WERI-Rb-1 (cell line): ENCODE data around the gene AHDC1.

Source experiments
- DNase-seq: peaks from one replicate; pipeline ENCODE4 v3.0.0-alpha.2; 2020
- H3K27ac ChIP-seq: fragments of 250-450 bp; sonication (Bioruptor Pico); 2 replicates; pipeline ENCODE4 v1.5.1; 2020; ENCODE audit warnings: mild to moderate bottlenecking, moderate library complexity
- H3K27me3 ChIP-seq: fragments of 250-450 bp; sonication (Bioruptor Pico); 2 replicates; pipeline ENCODE4 v1.5.1; 2021; ENCODE audit warnings: mild to moderate bottlenecking, low read depth, moderate library complexity; ENCODE audit not compliant: insufficient read depth, severe bottlenecking
- H3K36me3 ChIP-seq: fragments of 250-450 bp; sonication (Bioruptor Pico); 2 replicates; pipeline ENCODE4 v1.5.1; 2020; ENCODE audit warnings: mild to moderate bottlenecking, moderate library complexity
- H3K4me3 ChIP-seq: 2 replicates; pipeline ENCODE4 v1.5.1; 2011; ENCODE audit warnings: low read depth, mild to moderate bottlenecking, control low read depth, low read length
- H3K9me3 ChIP-seq: fragments of 250-450 bp; sonication (Bioruptor Pico); 2 replicates; pipeline ENCODE4 v1.5.1; 2021; ENCODE audit warnings: mild to moderate bottlenecking, moderate library complexity; ENCODE audit not compliant: severe bottlenecking
- TF ChIP-seq, protein P1 (sequence below): IDR thresholded peaks from 2 replicates; pipeline ENCODE4 v1.5.1; 2011; ENCODE audit warnings: low read depth, mild to moderate bottlenecking, control low read depth, inconsistent platforms, low read length

The AHDC1 gene

DNA sequence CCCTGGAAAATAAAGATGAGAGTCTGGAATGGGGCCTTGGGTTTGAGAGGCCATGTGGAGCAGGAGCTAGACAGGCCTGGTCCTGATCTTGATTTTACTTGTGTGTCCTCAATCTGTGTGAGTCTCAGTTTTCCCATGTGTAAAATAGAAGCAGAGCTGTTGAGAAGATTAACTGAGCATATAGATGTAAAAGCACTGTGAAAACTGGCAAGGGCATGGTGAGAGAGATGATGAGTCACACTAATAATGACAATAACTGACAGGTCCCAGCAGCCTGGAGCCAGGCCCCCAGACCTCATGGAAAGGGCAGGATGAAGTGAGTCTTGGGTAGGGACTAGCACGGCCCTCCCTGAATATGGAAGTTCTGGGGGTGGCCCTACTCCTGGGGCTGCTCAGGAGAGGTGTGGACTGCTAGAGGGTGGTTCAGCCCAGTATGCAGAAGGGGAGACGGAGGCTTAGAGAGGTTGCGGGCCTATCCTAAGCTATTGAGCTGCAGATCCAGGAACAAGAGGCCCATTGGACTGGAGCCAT lies 2.8 kb upstream of the AHDC1 start:
- Histone ChIP-seq H3K27me3 (no peaks in the 10 kb centered on the region), H3K27ac (no peak overlapping the region), H3K9me3 (no peaks in the 10 kb centered on the region), H3K4me3 (no peak overlapping the region), H3K36me3 (peaks cover 3% of the 10 kb centered on the region; the same call in 1 of the 2 replicates)
- no peak for DNase-seq
- TF ChIP-seq, protein P1, sequence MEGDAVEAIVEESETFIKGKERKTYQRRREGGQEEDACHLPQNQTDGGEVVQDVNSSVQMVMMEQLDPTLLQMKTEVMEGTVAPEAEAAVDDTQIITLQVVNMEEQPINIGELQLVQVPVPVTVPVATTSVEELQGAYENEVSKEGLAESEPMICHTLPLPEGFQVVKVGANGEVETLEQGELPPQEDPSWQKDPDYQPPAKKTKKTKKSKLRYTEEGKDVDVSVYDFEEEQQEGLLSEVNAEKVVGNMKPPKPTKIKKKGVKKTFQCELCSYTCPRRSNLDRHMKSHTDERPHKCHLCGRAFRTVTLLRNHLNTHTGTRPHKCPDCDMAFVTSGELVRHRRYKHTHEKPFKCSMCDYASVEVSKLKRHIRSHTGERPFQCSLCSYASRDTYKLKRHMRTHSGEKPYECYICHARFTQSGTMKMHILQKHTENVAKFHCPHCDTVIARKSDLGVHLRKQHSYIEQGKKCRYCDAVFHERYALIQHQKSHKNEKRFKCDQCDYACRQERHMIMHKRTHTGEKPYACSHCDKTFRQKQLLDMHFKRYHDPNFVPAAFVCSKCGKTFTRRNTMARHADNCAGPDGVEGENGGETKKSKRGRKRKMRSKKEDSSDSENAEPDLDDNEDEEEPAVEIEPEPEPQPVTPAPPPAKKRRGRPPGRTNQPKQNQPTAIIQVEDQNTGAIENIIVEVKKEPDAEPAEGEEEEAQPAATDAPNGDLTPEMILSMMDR = no peak

DNA sequence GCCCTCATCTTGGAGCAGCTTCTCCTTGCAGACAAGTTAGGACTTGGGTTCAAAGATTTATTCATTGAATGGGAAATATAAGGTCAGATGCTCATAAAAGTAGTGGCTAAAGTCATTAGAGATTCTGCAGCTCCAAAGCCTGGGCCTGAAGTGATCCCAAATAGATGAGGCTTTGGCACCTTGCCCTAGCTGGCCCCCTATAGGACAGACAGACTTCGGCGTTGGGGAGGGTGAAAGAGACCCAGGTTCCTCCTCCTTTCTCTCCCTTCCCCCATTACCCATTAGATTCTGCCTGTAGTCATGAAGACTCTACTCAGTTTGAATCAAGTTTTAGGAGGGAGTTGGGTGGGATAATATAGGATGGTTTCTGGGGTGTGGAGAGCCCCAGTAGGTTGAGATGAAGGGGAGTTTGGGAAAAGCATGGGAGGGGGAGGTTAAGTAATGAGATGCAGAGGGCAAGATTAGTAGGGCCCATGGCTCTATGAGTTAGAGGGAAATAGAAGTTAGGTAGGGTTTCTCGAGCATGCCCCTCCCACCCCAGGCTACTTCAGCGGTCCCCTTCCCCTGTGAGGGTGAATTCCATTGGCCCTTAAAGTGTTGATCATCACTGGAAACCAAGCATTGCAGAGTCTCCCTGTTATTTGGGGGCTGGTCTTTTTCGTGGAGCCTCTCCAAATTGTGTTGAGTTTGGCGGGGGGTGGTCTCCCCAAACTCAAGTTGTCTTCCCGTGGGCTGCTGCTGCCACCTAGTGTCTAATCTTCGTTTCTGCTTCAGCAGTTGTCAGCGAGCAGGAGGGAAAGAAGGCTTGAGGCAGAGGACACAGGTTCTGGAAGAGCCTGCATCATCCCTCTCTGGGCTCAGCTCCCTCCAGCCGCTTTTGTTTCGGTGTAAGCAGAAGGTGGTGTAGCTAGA lies 2.1 kb upstream of the AHDC1 start:
- no peaks in the 10 kb centered on the region for H3K27me3 ChIP-seq
- H3K36me3 ChIP-seq = peaks cover 3% of the 10 kb centered on the region; the same call in 1 of the 2 replicates
- no peaks in the 10 kb centered on the region for H3K9me3 ChIP-seq
- H3K27ac ChIP-seq = no peak overlapping the region
- DNase-seq = peak; percentile 55
- no peak overlapping the region for H3K4me3 ChIP-seq
- TF ChIP-seq, protein P1 = peak; percentile 80

DNA sequence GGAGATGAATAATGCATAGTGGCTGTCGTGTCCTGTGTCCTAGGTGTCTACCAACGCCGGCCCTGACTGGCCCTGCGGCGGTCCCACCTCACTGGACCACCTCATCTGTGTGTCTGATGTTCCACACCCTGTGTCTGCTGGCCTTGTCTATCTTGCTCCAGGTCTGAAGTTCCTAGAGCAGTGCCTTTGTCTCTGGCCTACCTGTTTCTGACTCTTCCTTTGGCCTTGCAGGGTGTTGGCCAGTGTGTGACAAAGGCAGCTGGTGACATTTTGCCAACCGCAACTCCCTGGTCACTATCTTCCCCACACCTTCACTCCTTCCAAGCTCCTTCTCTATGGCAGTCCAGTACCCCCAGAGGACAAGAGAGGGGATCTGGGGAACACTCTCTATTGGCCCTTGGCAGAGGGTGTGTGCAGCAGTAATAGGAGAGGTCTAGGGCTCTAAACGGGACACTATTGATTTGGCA lies 1.4 kb upstream of the AHDC1 start:
- H3K9me3 ChIP-seq = no peaks in the 10 kb centered on the region
- TF ChIP-seq, protein P1 = no peak
- no peak overlapping the region for H3K4me3 ChIP-seq
- H3K36me3 ChIP-seq = peaks cover 3% of the 10 kb centered on the region; the same call in 1 of the 2 replicates
- H3K27me3 ChIP-seq = no peaks in the 10 kb centered on the region
- no peak for DNase-seq
- H3K27ac ChIP-seq = no peak overlapping the region

DNA sequence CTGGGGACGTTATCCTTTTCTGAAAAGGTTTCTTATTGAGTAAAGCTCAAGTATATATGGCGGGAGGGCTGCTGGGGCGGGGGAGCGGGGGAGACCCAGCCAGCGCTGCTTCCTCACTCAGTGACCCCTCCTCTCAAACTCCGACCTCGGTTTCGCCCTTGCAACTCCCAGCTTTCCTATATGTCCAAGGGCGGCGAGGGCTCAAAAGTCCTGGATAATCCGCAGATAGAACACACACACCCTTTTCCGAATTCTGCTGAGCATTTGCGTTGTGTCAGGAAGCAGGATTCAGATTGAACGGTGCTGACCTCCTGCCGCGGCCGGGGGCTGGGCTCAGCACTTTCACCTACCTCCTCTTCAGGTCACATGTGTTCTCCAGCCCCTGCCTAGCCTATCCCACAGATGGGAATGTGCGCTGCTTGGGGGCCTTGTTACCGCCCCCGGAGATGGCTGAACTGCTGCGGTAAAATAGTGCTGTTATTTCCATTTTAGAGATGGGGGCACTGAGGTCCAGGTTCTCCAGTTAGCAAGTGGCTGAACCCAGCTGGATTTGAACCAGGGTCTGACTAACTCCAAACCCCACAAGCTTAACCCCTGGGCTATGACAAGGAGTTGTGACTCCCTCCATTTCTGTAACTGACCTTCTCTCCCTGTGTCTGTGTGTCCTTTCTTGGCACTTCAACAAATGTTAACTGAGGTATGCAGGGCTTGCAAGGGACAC lies 795 bp upstream of the AHDC1 start:
- DNase-seq = peak; percentile 36
- Histone ChIP-seq H3K27me3 (no peaks in the 10 kb centered on the region), H3K36me3 (peaks cover 3% of the 10 kb centered on the region; the same call in 1 of the 2 replicates), H3K4me3 (peak overlapping the region; percentile 90), H3K9me3 (no peaks in the 10 kb centered on the region), H3K27ac (peak overlapping the region; percentile 94; the same call in 1 of the 2 replicates)
- TF ChIP-seq, protein P1 = no peak

DNA sequence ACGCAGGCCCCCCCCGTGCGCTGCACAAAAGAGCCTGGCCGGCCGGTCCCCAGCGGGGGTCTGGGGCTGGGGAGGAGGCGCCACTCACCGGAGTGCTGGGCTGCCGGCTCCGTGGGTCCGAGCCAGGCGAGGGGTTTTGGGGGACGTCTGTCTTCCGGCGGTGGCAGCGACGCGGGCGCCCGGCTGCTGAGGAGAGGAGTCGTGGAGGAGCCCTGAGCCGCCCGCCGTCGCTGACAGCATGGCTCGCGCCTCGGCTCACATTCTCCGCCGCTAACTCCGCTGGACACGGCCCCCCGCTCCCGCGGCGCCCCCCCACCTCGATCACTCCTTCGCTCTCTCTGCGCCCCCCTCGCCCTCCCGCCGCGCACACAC lies 649 bp downstream of the AHDC1 start:
- Histone ChIP-seq H3K27ac (peak overlapping the region; percentile 94), H3K4me3 (peak overlapping the region; percentile 90), H3K36me3 (peaks cover 3% of the 10 kb centered on the region; the same call in 1 of the 2 replicates), H3K27me3 (no peaks in the 10 kb centered on the region), H3K9me3 (no peaks in the 10 kb centered on the region)
- peak; percentile 31 for DNase-seq
- TF ChIP-seq, protein P1 = no peak
